Iris pigment epithelial cell (primary cell): ENCODE data around the gene ZNF700.
"Not testable (repeated sequence)": the region's sequence is repeated elsewhere in the genome, so short reads cannot be mapped to it uniquely, and the experiment has no call there.

Source experiments
- DNase-seq: peaks from one replicate; pipeline ENCODE4 v3.0.0-alpha.2; 2011; ENCODE audit warnings: low read depth

ZNF700 gene

GRCh38 chr19:11941361-11941887, 16.5 kb downstream of the ZNF700 start:
- not testable (repeated sequence) for DNase-seq

GRCh38 chr19:11942008-11942842, 17.3 kb downstream of the ZNF700 start:
- no peak for DNase-seq

GRCh38 chr19:11942843-11943108, 17.9 kb downstream of the ZNF700 start:
- no peak for DNase-seq

DNA sequence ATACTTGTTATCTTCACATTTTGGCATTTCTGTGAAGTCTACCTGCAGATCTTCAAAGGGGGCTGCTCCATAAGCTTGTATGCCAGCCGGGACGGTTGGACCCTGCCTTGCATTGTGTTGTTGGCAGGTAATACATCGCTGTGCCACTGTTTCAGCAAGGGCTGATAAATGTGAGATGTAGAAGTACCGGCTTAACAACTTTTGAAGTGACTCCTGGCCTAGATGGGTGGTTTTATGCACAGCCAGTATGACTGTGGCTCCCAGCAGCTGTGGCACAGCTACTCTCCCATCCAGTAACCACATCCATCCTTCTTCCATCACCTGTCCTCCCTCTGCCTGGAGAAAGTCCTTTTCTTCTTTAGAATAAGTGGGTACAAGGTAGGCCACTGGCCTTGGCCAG, 19.7 kb downstream of the ZNF700 start:
- no peak for DNase-seq

GRCh38 chr19:11948646-11949045, 23.7 kb downstream of the ZNF700 start:
- DNase-seq = no peak

DNA sequence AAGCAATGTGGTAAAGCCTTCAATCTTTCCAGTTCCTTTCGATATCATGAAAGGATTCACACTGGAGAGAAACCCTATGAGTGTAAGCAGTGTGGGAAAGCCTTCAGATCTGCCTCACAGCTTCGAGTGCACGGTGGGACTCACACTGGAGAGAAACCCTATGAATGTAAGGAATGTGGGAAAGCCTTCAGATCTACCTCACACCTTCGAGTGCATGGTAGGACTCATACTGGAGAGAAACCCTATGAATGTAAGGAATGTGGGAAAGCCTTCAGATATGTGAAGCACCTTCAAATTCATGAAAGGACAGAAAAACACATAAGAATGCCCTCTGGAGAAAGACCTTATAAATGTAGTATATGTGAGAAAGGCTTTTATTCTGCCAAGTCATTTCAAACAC, 24.3 kb downstream of the ZNF700 start:
- peak; percentile 9 for DNase-seq

DNA sequence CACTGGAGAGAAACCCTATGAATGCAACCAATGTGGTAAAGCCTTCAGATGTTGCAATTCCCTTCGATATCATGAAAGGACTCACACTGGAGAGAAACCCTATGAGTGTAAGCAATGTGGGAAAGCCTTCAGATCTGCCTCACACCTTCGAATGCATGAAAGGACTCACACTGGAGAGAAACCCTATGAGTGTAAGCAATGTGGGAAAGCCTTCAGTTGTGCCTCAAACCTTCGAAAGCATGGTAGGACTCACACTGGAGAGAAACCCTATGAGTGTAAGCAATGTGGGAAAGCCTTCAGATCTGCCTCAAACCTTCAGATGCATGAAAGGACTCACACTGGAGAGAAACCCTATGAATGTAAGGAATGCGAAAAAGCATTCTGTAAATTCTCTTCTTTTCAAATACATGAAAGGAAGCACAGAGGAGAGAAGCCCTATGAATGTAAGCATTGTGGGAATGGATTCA, 24.7 kb downstream of the ZNF700 start:
- not testable (repeated sequence) for DNase-seq

DNA sequence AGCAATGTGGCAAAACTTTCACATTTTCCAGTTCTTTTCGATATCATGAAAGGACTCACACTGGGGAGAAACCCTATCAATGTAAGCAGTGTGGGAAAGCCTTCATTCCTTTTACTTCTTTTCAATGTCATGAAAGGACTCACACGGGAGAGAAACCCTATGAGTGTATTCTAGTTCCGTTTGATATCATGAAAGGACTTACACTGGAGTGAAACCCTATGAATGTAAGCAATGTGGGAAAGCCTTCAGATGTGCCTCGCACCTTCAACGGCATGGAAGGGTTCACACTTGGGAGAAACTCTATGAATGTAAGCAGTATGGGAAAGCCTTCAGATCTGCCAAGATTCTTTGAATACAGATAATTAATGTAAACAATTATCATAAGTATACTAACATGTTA, 25.4 kb downstream of the ZNF700 start:
- no peak for DNase-seq

- DNase-seq = peak; percentile 61
Measured at GRCh38 chr19:11963566-11964355, 38.9 kb downstream of the ZNF700 start.

DNA sequence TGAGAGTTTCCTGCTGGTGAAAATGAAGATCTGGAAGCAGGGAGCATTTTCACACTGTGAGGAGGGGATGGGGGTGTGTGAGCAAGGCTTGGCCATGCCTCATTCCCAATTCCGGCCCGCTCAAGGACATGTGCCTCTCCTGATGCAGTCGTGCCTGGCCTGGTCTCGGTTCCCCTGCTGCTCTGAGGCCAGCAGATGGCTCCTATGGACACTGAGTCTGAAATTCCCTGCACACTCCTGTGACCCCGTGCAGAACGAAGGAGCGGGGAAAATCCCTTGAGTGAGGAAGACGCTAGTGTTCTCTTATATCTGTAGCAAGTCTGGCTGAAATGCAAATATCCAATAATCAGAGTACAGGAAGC, 39.6 kb downstream of the ZNF700 start:
- no peak for DNase-seq

- peak; percentile 86 for DNase-seq
Measured at GRCh38 chr19:11964858-11965645, 40.1 kb downstream of the ZNF700 start, which contains the start of gene ZNF763. TSS of gene ZNF763 (plus strand) at chr19:11965040. CDS start at chr19:11965209, 169 bp downstream.

DNA sequence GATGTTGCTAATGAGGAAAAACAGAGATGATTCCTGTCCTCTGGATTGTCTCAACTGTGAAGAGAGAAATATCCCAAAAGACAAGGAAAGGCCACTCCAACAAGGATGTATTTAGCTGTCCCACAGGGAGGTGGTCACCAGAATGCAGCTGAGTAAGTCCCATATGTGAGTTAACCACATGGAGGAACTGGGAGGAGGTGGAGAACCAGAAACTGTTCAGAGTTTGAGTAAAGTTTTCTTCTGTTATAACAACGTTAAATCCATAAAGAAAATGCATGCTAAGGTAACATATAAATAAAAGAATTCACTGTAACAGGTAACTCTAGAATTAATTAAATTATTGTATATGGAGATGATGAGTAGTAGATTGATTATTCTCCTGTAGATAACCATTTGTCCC, 45.3 kb downstream of the ZNF700 start:
- no peak for DNase-seq

DNA sequence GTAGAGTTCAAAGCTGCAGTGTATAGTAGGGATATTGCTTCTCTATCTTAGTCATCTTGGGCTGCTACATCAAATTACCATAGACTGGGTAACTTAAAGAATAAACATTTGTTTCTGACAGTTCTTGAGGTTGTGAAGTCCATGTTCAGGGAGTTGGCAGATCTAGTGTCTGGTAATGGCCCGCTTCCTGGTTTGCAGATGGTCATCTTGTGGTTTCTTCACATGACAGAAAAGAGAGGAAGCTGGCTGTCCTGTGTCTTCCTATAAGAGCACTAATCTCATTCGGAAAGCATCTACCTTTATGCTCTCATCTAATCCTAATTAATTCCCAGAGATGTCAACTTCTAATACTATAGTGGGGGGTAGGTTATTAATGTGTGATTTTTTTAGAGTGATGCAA, 46.1 kb downstream of the ZNF700 start:
- DNase-seq = no peak

DNA sequence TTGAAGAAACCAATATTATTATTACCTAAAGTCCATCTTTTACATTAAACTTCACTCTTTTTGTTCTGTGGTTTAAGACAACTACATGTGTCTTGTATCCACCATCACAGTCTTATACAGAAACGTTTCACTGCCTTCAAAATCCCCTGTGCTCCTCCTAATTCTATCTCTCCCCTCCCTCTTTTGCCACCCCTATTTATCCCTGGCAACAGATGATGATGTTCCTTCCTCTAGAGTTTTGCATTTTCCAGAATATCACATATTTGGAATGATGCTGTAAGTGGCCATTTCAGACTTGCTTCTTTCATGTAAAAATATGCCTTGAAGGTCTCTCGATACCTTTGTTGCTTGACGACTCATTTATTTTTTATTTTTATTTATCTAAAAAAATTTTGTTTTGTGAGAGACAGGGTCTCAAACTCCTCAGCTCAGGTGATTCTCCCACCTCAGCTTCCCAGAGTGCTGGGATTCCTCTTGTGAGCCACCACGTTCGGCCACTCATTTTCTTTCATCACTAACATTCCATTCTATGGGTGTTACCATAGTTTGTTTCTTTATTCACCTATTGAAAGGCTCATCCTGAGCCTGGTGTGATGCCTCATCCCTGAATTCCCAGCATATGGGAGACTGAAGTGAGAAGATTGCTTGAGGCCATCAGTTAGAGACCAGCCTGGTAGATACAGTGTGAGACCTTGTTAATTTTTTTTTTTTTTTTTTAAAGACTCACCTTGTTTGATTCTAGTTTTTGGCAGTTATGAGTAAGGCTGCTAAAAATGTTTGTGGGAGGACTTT, 48.3 kb downstream of the ZNF700 start:
- no peak for DNase-seq

GRCh38 chr19:11978492-11979100, 53.7 kb downstream of the ZNF700 start:
- DNase-seq = no peak

GRCh38 chr19:11979527-11979926, 54.6 kb downstream of the ZNF700 start:
- no peak for DNase-seq

DNA sequence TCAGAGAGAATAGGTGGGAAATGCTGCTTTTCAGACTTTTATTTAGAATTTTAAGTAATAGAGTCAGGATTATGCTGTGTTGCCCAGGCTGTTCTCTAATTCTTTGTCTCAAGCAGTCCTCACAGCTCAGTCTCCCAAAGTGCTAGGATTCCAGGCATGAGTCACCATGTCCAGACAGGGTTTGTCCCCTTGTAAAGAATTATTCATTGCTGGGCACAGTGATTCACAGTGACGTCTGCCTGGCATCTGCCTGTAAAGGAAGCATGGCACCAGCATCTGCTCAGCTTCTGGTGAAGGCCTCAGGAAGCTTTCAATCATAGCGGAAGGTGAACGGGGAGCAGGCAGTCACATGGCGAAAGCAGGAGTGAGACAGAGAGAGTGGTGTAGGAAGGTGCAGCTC, 57.6 kb downstream of the ZNF700 start:
- no peak for DNase-seq

DNA sequence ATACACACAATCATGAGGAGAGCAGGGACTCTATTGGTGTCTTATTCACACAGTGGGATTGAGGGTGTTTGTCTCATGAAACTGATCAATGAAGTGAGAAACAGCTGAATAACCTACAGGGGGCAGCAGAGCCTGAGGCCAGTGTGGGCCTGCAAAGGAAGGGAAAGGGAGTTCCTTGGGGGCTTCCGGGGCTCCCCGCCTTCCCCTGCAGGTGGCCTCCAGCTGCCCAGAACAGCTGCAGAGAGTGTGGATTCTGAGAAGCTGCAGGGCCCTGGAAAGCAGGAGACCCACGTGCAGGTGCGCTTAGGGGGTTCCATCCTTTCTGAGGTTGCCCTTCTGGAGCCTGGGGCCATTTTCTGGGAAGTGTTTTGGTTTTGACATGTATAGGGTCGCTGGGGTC, 60.1 kb downstream of the ZNF700 start:
- no peak for DNase-seq

DNA sequence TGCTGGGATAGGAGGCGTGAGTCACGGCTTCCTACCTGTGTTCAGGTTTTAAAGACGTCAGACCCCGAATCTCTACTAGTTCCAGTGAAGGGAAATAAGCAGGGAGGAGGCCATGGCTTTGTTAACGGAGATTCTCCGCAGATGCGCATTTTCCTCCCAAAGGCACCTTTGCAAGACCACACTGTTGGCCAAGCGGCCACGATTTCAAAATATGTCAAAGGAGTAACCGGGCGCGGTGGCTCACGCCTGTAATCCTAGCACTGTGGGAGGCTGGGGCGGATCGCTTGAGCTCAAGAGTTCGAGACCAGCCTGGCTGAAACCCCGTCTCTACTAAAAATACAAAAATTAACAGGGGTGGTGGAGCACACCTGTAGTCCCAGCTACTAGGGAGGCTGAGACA, 61.8 kb downstream of the ZNF700 start:
- no peak for DNase-seq

DNA sequence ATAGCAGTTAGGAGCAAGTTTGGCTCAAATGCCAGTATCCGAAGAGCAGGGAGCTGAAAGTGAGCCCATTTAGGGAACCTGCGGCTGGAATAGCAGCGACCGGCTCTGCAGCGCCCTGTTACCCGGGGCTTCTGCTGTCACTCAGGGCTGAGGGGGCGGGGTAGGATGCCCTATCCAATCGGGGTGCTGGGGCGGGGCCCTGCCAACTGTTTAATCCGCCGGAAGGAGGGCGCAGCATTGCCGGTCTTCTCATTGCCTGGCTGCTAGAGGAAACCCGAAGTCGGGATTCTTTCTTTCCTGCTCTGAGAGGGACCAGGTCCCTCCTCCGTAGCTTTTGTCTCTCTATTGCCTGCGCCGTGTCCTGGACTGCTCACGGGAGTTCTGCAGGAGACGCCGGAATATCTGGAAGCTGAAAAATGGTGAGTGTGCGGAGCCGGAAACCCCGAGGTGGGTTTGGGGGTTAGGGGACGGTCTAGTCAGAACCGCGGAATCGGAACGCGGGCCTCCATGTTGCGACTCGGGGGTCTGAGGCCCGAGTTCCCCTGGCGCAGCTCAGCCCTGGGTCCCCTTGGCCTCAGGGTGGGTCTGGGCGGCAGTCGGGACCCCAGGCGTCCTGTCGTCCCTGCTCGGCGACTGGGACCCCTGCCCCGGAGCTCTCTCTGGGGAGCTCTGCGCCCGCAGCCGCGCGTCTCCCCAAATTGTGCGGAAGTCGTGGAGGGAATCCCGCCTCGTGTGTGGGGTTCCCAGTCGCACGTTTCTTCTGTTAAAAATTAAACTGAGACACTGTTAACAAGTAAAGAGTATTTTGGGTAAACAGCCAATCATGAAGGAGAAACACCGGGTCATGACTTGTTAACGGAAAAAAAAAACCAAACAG, 62.7 kb downstream of the ZNF700 start:
- peak; percentile 96 for DNase-seq
